ENCODE results near the gene AP4E1.
A peak's percentile ranks its signal among the peaks of the same experiment; 100 is the strongest.

Gene AP4E1

DNA sequence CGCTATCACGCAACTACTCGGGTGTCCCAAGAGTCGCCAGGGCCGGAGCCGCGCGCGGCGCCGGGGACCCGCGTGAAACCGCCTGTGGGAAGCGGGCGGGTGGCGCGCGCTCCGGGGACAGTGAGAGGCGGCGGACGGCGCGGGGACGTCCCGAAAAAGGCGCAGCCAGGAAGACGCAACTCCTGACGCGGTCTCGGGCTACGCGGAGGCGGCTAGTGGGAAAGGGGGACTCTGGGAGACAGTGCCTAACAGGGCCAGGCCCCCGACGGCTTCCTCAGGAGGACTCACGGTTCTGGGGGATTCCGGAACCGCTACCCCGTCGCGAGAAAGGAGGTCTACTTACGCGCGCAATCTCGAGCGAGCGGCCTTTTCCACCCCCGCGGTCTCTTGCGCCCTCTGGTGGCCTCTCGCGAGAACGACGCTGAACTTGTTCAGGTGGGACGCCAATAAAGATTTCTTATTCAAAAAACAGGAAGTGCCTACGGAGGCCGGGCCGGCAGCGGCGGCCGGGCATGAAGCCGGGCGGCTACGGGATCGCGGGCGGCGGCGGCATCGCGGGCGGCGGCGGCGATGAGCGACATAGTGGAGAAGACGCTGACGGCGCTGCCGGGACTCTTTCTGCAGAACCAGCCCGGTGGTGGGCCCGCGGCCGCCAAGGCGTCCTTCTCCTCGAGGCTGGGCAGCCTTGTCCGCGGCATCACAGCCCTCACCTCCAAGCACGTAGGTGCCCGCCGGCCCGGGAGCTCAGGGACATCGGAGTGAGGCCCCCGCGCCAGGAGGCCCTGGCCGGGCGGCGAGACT, at the start of gene AP4E1:
TSS of gene AP4E1 (plus strand) at position 475 of the 801 bp plus-strand sequence. CDS start at position 571, 96 bp downstream.
- TF ChIP-seq CTCF (IDR thresholded peaks at IDR 0.05; ENCODE audit: extremely low read depth, missing control alignments) = peak; percentile 79
- peak; percentile 89 for DNase-seq (ENCODE audit: low spot score)

DNA sequence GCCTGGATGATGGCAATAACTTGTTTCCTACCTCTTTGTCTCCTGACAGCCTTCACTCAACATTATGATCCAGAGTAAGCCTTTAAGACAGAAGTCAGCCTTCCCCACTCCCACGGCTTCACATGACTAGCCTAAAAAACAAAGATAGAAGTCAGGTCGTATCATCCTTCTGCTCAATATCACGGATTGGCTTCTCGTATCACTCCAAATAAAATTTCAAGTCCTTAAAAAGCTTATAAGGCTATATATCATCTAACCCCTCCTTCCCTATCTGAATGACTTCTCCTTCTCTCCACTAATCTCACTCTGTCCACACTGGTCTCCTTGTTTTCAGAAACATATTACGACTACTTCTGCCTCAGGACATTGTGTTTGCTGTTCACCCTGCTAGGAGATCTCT, 47.7 kb upstream of the AP4E1 start:
- DNase-seq (ENCODE audit: low spot score) = no peak
- TF ChIP-seq CTCF (IDR thresholded peaks at IDR 0.05; ENCODE audit: extremely low read depth, missing control alignments) = no peak

DNA sequence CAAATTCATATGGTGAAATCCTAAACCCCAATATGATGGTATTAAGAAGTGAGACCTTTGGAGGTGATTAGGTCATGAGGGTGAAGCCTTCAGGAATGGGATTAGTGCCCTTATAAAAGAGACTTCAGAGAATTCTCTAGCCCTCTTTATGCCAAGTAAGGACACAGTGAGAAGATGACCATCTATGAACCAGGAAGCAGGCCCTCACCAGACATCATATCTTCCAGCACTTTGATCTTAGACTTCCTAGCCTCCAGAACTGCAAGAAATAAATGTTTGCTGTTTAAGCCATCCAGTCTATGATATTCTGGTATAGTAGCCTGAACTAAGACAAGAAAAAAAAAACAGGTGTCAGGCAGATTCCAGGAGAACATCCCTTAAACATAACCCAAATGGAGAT, 45.9 kb upstream of the AP4E1 start:
- no peak for TF ChIP-seq CTCF (IDR thresholded peaks at IDR 0.05; ENCODE audit: extremely low read depth, missing control alignments)
- DNase-seq (ENCODE audit: low spot score) = no peak

DNA sequence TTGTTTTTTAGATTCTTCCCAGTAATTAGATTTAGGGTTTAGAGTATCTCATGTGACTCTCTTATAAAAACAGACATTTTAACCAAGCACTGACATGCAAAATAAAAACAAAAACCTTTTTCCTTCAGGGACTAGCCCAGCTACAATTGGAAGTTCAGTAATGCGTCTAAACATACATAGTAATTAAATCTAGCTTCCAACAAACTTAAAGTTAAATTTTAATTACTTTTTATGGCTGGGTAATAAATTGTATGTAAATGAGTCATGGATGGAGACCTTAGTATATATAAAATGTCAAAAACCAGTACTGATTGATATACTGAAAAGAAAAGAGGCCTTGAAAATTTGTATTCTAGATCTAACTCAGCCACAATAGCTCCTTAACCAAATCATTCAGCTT, 43.6 kb upstream of the AP4E1 start:
- DNase-seq (ENCODE audit: low spot score) = no peak
- no peak for TF ChIP-seq CTCF (IDR thresholded peaks at IDR 0.05; ENCODE audit: extremely low read depth, missing control alignments)

GRCh38 chr15:50865515-50866353, 42.7 kb upstream of the AP4E1 start:
- no peak for TF ChIP-seq CTCF (IDR thresholded peaks at IDR 0.05; ENCODE audit: extremely low read depth, missing control alignments)
- DNase-seq (ENCODE audit: low spot score) = no peak

GRCh38 chr15:50871832-50872231, 36.7 kb upstream of the AP4E1 start:
- DNase-seq (ENCODE audit: low spot score) = no peak
- no peak for TF ChIP-seq CTCF (IDR thresholded peaks at IDR 0.05; ENCODE audit: extremely low read depth, missing control alignments)

- no peak for TF ChIP-seq CTCF (IDR thresholded peaks at IDR 0.05; ENCODE audit: extremely low read depth, missing control alignments)
- DNase-seq (ENCODE audit: low spot score) = no peak
These were observed 35.6 kb upstream of the AP4E1 start for GRCh38 chr15:50872832-50873426.

Measured in GM20000 (cell line).